SK-N-MC (cell line): ENCODE results near the gene SPRYD3.
"Not testable (repeated sequence)": the region's sequence is repeated elsewhere in the genome, so short reads cannot be mapped to it uniquely, and the experiment has no call there.

Experiments used
- EZH2 ChIP-seq: fragments of 200-600 bp; sonication (generic); IDR thresholded peaks from one replicate; pipeline ENCODE4 v1.6.1; 2017; ENCODE audit warnings: antibody characterized with exemption
- FOXP2 ChIP-seq: optimal IDR thresholded peaks from 2 replicates; pipeline ENCODE3; 2011; ENCODE audit warnings: mild to moderate bottlenecking, moderate library complexity; ENCODE audit not compliant: insufficient read depth; ENCODE audit errors: extremely low read length, control extremely low read depth
- POLR2AphosphoS5 ChIP-seq: IDR thresholded peaks from 2 replicates; pipeline ENCODE4 v1.6.1; 2012; ENCODE audit warnings: mild to moderate bottlenecking, low read depth, low read length, borderline replicate concordance

GRCh38 chr12:53027014-53027413 is 52.2 kb downstream of the SPRYD3 start:
- TF ChIP-seq POLR2AphosphoS5, EZH2, FOXP2: not testable (repeated sequence)
